HEK293 (cell line): ENCODE results near the gene CHERP.

Source experiments
- HOXA7 ChIP-seq: sonication (generic); formaldehyde crosslinking; IDR thresholded peaks from 2 replicates; pipeline ENCODE4 v1.8.1; 2022; ENCODE audit warnings: missing genetic modification reagents, borderline replicate concordance
- KLF1 ChIP-seq: fragments of 450-650 bp; formaldehyde crosslinking; IDR thresholded peaks from 2 replicates; pipeline ENCODE4 v1.5.1; 2016; ENCODE audit warnings: missing biosample characterization, missing genetic modification characterization
- ZNF274 ChIP-seq, 2 experiments: fragments of 200-500 bp in 1 of 2; fragments of 450-650 bp in 1 of 2; sonication (Bioruptor generic) in 1 of 2; formaldehyde crosslinking in 1 of 2; IDR thresholded peaks; 2 replicates each; pipeline versions ENCODE4 v1.5.1 to v1.6.1; 2014 to 2016; ENCODE audit warnings: borderline replicate concordance in 1 of 2, inconsistent platforms in 1 of 2, low read length in 1 of 2, missing biosample characterization in 1 of 2, missing genetic modification characterization in 1 of 2
- ZNF302 ChIP-seq: fragments of 450-650 bp; formaldehyde crosslinking; IDR thresholded peaks from 2 replicates; pipeline ENCODE4 v1.5.1; 2016; ENCODE audit warnings: missing biosample characterization, missing genetic modification characterization, low read depth
- ZNF366 ChIP-seq: fragments of 450-650 bp; formaldehyde crosslinking; conservative IDR thresholded peaks from 2 replicates; pipeline ENCODE4 v1.5.1; 2016; ENCODE audit warnings: missing biosample characterization, missing genetic modification characterization
- TF ChIP-seq, protein P1 (sequence below): fragments of 450-650 bp; formaldehyde crosslinking; IDR thresholded peaks from 2 replicates; pipeline ENCODE4 v1.5.1; 2016; ENCODE audit warnings: missing biosample characterization, missing genetic modification characterization

DNA sequence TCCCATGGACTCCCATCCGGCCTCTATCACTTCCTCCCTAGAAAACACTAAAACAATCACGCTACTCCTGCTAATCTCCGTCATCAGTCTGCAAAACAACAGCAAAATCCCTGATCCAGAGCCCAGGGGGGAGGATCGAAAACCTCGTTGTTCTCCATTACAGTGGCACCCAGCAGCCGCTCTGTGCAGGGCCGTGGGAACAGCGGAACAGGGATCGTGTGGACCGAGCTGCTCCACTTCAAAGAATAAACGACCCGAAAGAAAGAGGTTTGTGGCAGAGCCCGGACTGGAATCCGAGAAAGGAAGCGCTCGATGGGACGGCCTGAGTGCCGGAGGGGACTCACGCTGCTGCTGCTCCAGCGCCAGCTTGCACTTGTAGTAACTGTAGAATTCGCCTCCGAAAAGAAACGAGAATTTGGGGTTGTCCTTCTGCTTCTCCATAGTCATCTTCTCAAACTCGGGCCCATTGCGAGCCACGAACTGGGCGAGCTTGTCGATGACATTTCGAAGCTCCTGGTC lies 652 bp downstream of the CHERP start:
- no peak for TF ChIP-seq ZNF366 (tag by site-specific recombination)
- TF ChIP-seq HOXA7 (CRISPR knock-in tag), result no peak
- TF ChIP-seq ZNF274 (IDR thresholded peaks at IDR 0.05; ENCODE audit: low read length), result no peak
- no peak for TF ChIP-seq ZNF274 (tag by site-specific recombination; IDR thresholded peaks at IDR 0.05; ENCODE audit: borderline replicate concordance)
- TF ChIP-seq, protein P1, sequence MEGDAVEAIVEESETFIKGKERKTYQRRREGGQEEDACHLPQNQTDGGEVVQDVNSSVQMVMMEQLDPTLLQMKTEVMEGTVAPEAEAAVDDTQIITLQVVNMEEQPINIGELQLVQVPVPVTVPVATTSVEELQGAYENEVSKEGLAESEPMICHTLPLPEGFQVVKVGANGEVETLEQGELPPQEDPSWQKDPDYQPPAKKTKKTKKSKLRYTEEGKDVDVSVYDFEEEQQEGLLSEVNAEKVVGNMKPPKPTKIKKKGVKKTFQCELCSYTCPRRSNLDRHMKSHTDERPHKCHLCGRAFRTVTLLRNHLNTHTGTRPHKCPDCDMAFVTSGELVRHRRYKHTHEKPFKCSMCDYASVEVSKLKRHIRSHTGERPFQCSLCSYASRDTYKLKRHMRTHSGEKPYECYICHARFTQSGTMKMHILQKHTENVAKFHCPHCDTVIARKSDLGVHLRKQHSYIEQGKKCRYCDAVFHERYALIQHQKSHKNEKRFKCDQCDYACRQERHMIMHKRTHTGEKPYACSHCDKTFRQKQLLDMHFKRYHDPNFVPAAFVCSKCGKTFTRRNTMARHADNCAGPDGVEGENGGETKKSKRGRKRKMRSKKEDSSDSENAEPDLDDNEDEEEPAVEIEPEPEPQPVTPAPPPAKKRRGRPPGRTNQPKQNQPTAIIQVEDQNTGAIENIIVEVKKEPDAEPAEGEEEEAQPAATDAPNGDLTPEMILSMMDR (tag by site-specific recombination), result no peak
- TF ChIP-seq KLF1 (tag by site-specific recombination), result no peak
- TF ChIP-seq ZNF302 (tag by site-specific recombination), result no peak
